Activated CD4-positive, alpha-beta T cell treated with anti-CD3 and anti-CD28 coated beads, Interleukin-2, amount 50 U/mL, for 4 hours (primary cell): Measurements from ENCODE around the gene TMEM151A.

Experiments used
- DNase-seq, 2 experiments: peaks; one replicate each; pipeline ENCODE4 v3.0.0-alpha.2; 2020

The TMEM151A gene

GRCh38 chr11:66283461-66284105 is 8.1 kb upstream of the TMEM151A start:
- DNase-seq, result no peak

GRCh38 chr11:66284526-66285078 is 7.1 kb upstream of the TMEM151A start:
- DNase-seq, result no peak

GRCh38 chr11:66285250-66285947 is 6.3 kb upstream of the TMEM151A start:
- DNase-seq, result no peak

- no peak for DNase-seq
These were observed 5.0 kb upstream of the TMEM151A start for GRCh38 chr11:66286699-66287098.

GRCh38 chr11:66287211-66287888 is 4.3 kb upstream of the TMEM151A start:
- DNase-seq, result no peak

GRCh38 chr11:66287889-66288670 is 3.6 kb upstream of the TMEM151A start:
- DNase-seq, result no peak

GRCh38 chr11:66288671-66289547 is 2.8 kb upstream of the TMEM151A start, which contains the start of gene YIF1A:
TSS of gene YIF1A (minus strand) at chr11:66289143. CDS start at chr11:66288985, 158 bp downstream.
- peak; percentile 97 to 98 for DNase-seq

GRCh38 chr11:66289548-66290329 is 2.0 kb upstream of the TMEM151A start:
- peak; percentile 72 to 76 for DNase-seq

- no peak for DNase-seq
These were observed 1.4 kb upstream of the TMEM151A start for GRCh38 chr11:66290330-66290621.

GRCh38 chr11:66291303-66291705 is 390 bp upstream of the TMEM151A start:
- DNase-seq, result no peak

- no peak for DNase-seq
These were observed 1.0 kb downstream of the TMEM151A start for GRCh38 chr11:66292543-66293332.

- no peak for DNase-seq
These were observed 1.7 kb downstream of the TMEM151A start for GRCh38 chr11:66293352-66293751.

- no peak for DNase-seq
These were observed 2.3 kb downstream of the TMEM151A start for GRCh38 chr11:66293777-66294625.

GRCh38 chr11:66294626-66295620 is 3.2 kb downstream of the TMEM151A start:
- no peak for DNase-seq

GRCh38 chr11:66297610-66298009 is 5.9 kb downstream of the TMEM151A start:
- no peak for DNase-seq

GRCh38 chr11:66299186-66299585 is 7.5 kb downstream of the TMEM151A start:
- no peak for DNase-seq

GRCh38 chr11:66302656-66303055 is 11.0 kb downstream of the TMEM151A start:
- DNase-seq, result no peak

GRCh38 chr11:66309475-66309874 is 17.8 kb downstream of the TMEM151A start:
- no peak for DNase-seq
